C4-2B (cell line): Measurements from ENCODE around the gene PLXNA4.

ENCODE experiments used
- ZFX ChIP-seq: fragments of 450-650 bp; IDR thresholded peaks from 2 replicates; pipeline ENCODE4 v1.6.1; 2017
- TF ChIP-seq, protein P1 (sequence below): fragments of 450-650 bp; conservative IDR thresholded peaks from 2 replicates; pipeline ENCODE4 v1.5.1; 2017; ENCODE audit warnings: mild to moderate bottlenecking

DNA sequence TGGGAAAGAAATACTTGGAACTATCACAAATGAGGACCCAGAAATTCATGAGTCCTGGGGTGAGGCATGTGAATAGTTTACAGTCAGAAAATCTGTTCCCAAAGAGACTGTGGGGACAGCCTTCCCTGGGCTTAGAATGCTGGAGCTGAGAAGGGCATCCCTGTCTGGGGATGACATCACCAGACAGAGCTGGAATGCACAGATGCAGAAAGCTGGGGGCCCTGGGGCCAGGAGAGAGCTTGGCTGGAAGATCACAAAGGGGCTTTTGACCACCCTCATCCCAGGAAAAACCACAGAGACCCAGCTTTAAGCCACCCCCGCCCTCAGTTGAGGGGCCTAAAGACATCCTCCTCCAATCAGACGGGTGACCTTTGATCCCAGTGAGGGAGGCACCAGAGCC lies 264.5 kb downstream of the PLXNA4 start:
- TF ChIP-seq, protein P1, sequence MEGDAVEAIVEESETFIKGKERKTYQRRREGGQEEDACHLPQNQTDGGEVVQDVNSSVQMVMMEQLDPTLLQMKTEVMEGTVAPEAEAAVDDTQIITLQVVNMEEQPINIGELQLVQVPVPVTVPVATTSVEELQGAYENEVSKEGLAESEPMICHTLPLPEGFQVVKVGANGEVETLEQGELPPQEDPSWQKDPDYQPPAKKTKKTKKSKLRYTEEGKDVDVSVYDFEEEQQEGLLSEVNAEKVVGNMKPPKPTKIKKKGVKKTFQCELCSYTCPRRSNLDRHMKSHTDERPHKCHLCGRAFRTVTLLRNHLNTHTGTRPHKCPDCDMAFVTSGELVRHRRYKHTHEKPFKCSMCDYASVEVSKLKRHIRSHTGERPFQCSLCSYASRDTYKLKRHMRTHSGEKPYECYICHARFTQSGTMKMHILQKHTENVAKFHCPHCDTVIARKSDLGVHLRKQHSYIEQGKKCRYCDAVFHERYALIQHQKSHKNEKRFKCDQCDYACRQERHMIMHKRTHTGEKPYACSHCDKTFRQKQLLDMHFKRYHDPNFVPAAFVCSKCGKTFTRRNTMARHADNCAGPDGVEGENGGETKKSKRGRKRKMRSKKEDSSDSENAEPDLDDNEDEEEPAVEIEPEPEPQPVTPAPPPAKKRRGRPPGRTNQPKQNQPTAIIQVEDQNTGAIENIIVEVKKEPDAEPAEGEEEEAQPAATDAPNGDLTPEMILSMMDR, result no peak
- TF ChIP-seq ZFX, result no peak
